ENCODE measurements around the gene PCBP3. TPM values are rescaled to one million over a fixed set of nuclear protein-coding genes. Genes with fewer than 3 reads are reported as not detected.
A peak's percentile ranks its signal among the peaks of the same experiment; 100 is the strongest.

PCBP3 gene
- total and polyA plus RNA-seq, 10 of the 15 experiments (the other 5 are each of a cell fraction or from before 2014, with no cell fraction given): 0.09 to 1.3 (median 0.46) TPM; not detected in 3

GRCh38 chr21:45797338-45797737 lies 153.8 kb downstream of the PCBP3 start:
- ATAC-seq (no peak), DNase-seq (ENCODE audit: low read depth, low spot score) (no peak), FAIRE-seq (peak; percentile 13)
- TF ChIP-seq CUX1 (IDR thresholded peaks at IDR 0.05; ENCODE audit: insufficient replicate concordance, low read depth, low read length) (no peak), FOS (IDR thresholded peaks at IDR 0.05; ENCODE audit: borderline replicate concordance, extremely low read depth, insufficient read length) (no peak), MYC (IDR thresholded peaks at IDR 0.05; ENCODE audit: insufficient read depth, insufficient read length, insufficient replicate concordance, low read length, severe bottlenecking) (no peak), CBFB (IDR thresholded peaks at IDR 0.05; ENCODE audit: low read depth) (no peak), KAT2A (conservative IDR thresholded peaks at IDR 0.05; ENCODE audit: control insufficient read depth, low read depth, low read length) (no peak), FOXM1 (IDR thresholded peaks at IDR 0.05; ENCODE audit: low read depth, low read length) (no peak), SP1 (IDR thresholded peaks at IDR 0.05; ENCODE audit: low read depth, low read length) (no peak), PBX3 (IDR thresholded peaks at IDR 0.05; ENCODE audit: insufficient replicate concordance, low read depth, low read length) (no peak), NKRF (conservative IDR thresholded peaks at IDR 0.05) (no peak), SMARCA5 (IDR thresholded peaks at IDR 0.05) (no peak), ZNF207 (IDR thresholded peaks at IDR 0.05; ENCODE audit: borderline replicate concordance) (no peak), POLR2AphosphoS5 (IDR thresholded peaks at IDR 0.05; ENCODE audit: low read length) (no peak), RUNX3 (IDR thresholded peaks at IDR 0.05; ENCODE audit: low read length) (no peak), MTA3 (IDR thresholded peaks at IDR 0.05; ENCODE audit: borderline replicate concordance, low read length) (no peak), ZZZ3 (IDR thresholded peaks at IDR 0.05; ENCODE audit: control insufficient read depth, insufficient read length, low read depth) (no peak)
- SMC1A ChIA-PET (ENCODE audit: uncharacterized antibody, unreplicated experiment): interaction anchor here (1.6 kb wide), 1 partner anchor 241 kb away, joined by 3 read pairs; no protein-coding TSS in a partner anchor
- Histone ChIP-seq H3K27ac (ENCODE audit: control insufficient read depth, insufficient read depth) (no peak overlapping the region), H3K4me2 (ENCODE audit: control insufficient read depth, insufficient read depth) (no peak overlapping the region), H4K20me1 (ENCODE audit: control insufficient read depth, insufficient read depth) (no peaks in the 10 kb centered on the region), H3K9me3 (replicated peaks; ENCODE audit: control insufficient read depth, insufficient read depth, low read length) (no peaks in the 10 kb centered on the region), H3K9ac (ENCODE audit: control insufficient read depth, insufficient read depth, low read length) (no peak overlapping the region), H3K79me2 (ENCODE audit: control insufficient read depth, insufficient read depth, low read length) (no peaks in the 10 kb centered on the region), H3K27me3 (replicated peaks in 1 of 2; ENCODE audit: control insufficient read depth in 2 of 2, insufficient read depth in 2 of 2, low read length in 1 of 2) (no peaks in the 10 kb centered on the region), H2AFZ (ENCODE audit: control insufficient read depth, low read depth, low read length) (no peak overlapping the region), H3K4me1 (ENCODE audit: control insufficient read depth, insufficient read depth, low read length) (no peaks in the 10 kb centered on the region), H3K36me3 (ENCODE audit: control insufficient read depth in 2 of 2, insufficient read depth in 2 of 2, low read length in 1 of 2) (no peaks in the 10 kb centered on the region), H3K4me3 (no peak overlapping the region)
- CTCF ChIA-PET: no interaction called here
- RAD21 ChIA-PET (ENCODE audit: unreplicated experiment): no interaction called here
- WGBS (ENCODE audit: insufficient coverage, insufficient replicate concordance, low lambda C conversion rate, missing lambda C conversion rate): 31% methylated on average over 8 of the region's 8 CpGs
- in situ Hi-C loops (cut with MboI) (no loop called here), intact Hi-C loops (cut with micrococcal nuclease; ENCODE audit: unreplicated experiment) (no loop called here)
- BruUV-seq (replicated peaks): no TSS peak
- POLR2A ChIA-PET: no interaction called here

Measured in GM12878 (cell line).